ENCODE measurements around the gene RANGRF. TPM values are rescaled to one million over a fixed set of nuclear protein-coding genes. Genes with fewer than 3 reads are reported as not detected.

Gene RANGRF
- total and polyA plus RNA-seq, 9 of the 15 experiments (the other 6 are each of a cell fraction or from before 2014, with no cell fraction given) = 7.6 to 60.0 (median 16.0) TPM

DNA sequence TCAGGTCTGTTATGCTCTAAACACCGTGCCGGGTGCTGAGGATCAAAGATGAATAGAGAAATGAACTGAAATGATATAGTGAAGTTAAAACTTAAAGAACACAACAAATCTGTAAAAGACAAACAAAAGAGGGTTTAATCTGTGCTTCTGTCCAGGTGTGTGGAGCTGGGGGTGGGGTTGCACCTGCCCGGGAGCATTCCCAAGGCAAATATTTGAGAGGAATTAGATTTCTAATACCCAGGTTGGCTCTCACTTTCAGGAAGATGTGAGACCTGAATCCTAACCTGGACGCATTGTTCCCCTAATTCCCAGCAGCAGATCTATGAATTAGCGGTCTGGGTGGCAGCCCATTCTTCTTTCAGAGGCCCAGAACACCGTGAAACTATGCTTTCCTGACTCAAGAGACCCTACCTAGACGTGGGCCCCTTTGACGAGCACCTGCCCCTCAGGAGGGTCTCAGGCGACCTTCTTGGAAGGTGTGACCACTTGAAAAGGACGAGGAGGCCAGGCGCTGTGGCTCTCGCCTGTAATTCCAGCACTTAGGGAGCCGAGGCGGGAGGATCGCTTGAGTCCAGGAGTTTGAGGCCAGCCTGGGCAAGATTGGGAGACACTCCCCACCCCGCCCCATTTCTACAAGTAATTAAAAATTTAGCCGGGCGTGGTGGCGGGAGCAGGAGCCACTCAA lies 677 bp upstream of the RANGRF start:
- POLR2A ChIA-PET = interaction anchor here (0.8 kb wide), 1 partner anchor 164 kb away, joined by 3 read pairs; the partner anchor contains the start of gene HES7
- CTCF ChIA-PET (ENCODE audit: low intra/inter-chr PET ratio) = no interaction called here

DNA sequence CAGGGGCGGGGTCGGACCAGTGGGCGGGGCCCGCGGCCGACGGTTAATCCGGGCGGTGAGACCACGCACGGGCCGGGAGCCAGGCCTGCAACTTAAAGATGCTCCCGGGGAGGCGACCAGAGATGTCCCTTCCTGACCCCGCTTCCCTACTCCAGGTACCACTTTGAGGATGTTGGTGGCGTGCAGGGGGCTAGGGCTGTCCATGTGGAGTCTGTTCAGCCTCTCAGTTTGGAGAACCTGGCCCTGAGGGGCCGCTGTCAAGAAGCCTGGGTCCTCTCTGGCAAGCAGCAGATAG lies 580 bp downstream of the RANGRF start:
- ATAC-seq (no peak), DNase-seq (ENCODE audit: extremely low read depth in 1 of 4, low spot score in 3 of 4) (peak in 1 of 4 experiments; percentile 70), FAIRE-seq (no peak)
- TF ChIP-seq TCF3 (CRISPR knock-in tag; IDR thresholded peaks at IDR 0.05) (no peak), CBX5 (IDR thresholded peaks at IDR 0.05; ENCODE audit: borderline replicate concordance, low read depth) (no peak), TEAD2 (tag; IDR thresholded peaks at IDR 0.05) (no peak), NR2C2 (CRISPR knock-in tag; IDR thresholded peaks at IDR 0.05) (no peak), NR2C2 (tag; IDR thresholded peaks at IDR 0.05) (no peak), TBL1XR1 (IDR thresholded peaks at IDR 0.05; ENCODE audit: low read length in 2 of 2) (no peak), GABPB1 (CRISPR knock-in tag; IDR thresholded peaks at IDR 0.05) (0 out of 2 replicates have a peak, but pooled peaks have one; percentile 32), NFYB (IDR thresholded peaks at IDR 0.05; ENCODE audit: extremely low read depth, insufficient read length) (no peak)
- TF ChIP-seq, protein P1, sequence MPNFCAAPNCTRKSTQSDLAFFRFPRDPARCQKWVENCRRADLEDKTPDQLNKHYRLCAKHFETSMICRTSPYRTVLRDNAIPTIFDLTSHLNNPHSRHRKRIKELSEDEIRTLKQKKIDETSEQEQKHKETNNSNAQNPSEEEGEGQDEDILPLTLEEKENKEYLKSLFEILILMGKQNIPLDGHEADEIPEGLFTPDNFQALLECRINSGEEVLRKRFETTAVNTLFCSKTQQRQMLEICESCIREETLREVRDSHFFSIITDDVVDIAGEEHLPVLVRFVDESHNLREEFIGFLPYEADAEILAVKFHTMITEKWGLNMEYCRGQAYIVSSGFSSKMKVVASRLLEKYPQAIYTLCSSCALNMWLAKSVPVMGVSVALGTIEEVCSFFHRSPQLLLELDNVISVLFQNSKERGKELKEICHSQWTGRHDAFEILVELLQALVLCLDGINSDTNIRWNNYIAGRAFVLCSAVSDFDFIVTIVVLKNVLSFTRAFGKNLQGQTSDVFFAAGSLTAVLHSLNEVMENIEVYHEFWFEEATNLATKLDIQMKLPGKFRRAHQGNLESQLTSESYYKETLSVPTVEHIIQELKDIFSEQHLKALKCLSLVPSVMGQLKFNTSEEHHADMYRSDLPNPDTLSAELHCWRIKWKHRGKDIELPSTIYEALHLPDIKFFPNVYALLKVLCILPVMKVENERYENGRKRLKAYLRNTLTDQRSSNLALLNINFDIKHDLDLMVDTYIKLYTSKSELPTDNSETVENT (CRISPR knock-in tag; IDR thresholded peaks at IDR 0.05) = no peak
- Histone ChIP-seq H3K9me3 (replicated peaks; ENCODE audit: control insufficient read depth, insufficient read depth, low read depth, low read length) (no peaks in the 10 kb centered on the region), H3K9ac (ENCODE audit: insufficient read depth in 1 of 2, low read depth in 2 of 2, low read length in 2 of 2) (peak overlapping the region in 1 of 2 experiments; percentile 91; a peak in 2 of 4 replicates), H4K20me1 (replicated peaks; ENCODE audit: control insufficient read depth, insufficient read depth, low read length) (no peaks in the 10 kb centered on the region), H3K79me2 (ENCODE audit: control insufficient read depth, insufficient read depth, low read length) (no peaks in the 10 kb centered on the region), H3K9me1 (ENCODE audit: control insufficient read depth, insufficient read depth, low read length) (no peaks in the 10 kb centered on the region), H3K27me3 (ENCODE audit: control insufficient read depth in 2 of 2, insufficient read depth in 2 of 2, low read length in 2 of 2) (no peaks in the 10 kb centered on the region), H3K36me3 (ENCODE audit: control insufficient read depth, insufficient read depth, low read length) (0 out of 3 replicates have a peak, but pooled peaks cover 2% of the 10 kb centered on the region), H3K4me3 (peak overlapping the region; percentile 44), H2AFZ (ENCODE audit: low read depth, low read length) (0 out of 2 replicates have a peak overlapping the region, but pooled peaks have one; percentile 74), H3K27ac (ENCODE audit: extremely low read depth, low read depth, low read length) (no peak overlapping the region; the same call in 2 of the 3 replicates), H3K4me2 (ENCODE audit: insufficient read depth, low read length) (peak overlapping the region; percentile 74), H3K4me1 (replicated peaks in 1 of 2; ENCODE audit: control insufficient read depth in 2 of 2, insufficient read depth in 2 of 2, low read length in 2 of 2) (peaks cover 3 to 39% of the 10 kb centered on the region in 2 experiments; a peak in 3 of 5 replicates)
- intact Hi-C loops (cut with micrococcal nuclease) = no loop called here
- in situ Hi-C loops (cut with MboI) = no loop called here
- no TSS peak for BruUV-seq (replicated peaks)
- CTCF ChIA-PET (ENCODE audit: low intra/inter-chr PET ratio) = no interaction called here
- POLR2A ChIA-PET = interaction anchor here (0.6 to 1.0 kb wide), 4 partner anchors 10 to 116 kb away, joined by 3 to 4 read pairs (median 3); no protein-coding TSS in a partner anchor
- 39% methylated on average over 3 of the region's 17 CpGs for WGBS (ENCODE audit: insufficient coverage, low coverage, missing lambda C conversion rate)

More for the DNA sequence above, 677 bp upstream of the RANGRF start:
- Histone ChIP-seq H3K9ac (ENCODE audit: insufficient read depth in 1 of 2, low read depth in 2 of 2, low read length in 2 of 2) (peak overlapping the region; percentile 58 to 91), H3K27me3 (ENCODE audit: control insufficient read depth in 2 of 2, insufficient read depth in 2 of 2, low read length in 2 of 2) (no peaks in the 10 kb centered on the region), H3K79me2 (ENCODE audit: control insufficient read depth, insufficient read depth, low read length) (no peaks in the 10 kb centered on the region), H3K4me2 (ENCODE audit: insufficient read depth, low read length) (peak overlapping the region; percentile 74), H3K9me1 (ENCODE audit: control insufficient read depth, insufficient read depth, low read length) (no peaks in the 10 kb centered on the region), H2AFZ (ENCODE audit: low read depth, low read length) (peak overlapping the region; percentile 74), H4K20me1 (replicated peaks; ENCODE audit: control insufficient read depth, insufficient read depth, low read length) (no peaks in the 10 kb centered on the region), H3K27ac (ENCODE audit: extremely low read depth, low read depth, low read length) (peak overlapping the region; percentile 54; the same call in 2 of the 3 replicates), H3K4me1 (replicated peaks in 1 of 2; ENCODE audit: control insufficient read depth in 2 of 2, insufficient read depth in 2 of 2, low read length in 2 of 2) (peaks cover 3 to 30% of the 10 kb centered on the region in 2 experiments; a peak in 3 of 5 replicates), H3K4me3 (peak overlapping the region; percentile 44), H3K9me3 (replicated peaks; ENCODE audit: control insufficient read depth, insufficient read depth, low read depth, low read length) (no peaks in the 10 kb centered on the region), H3K36me3 (ENCODE audit: control insufficient read depth, insufficient read depth, low read length) (0 out of 3 replicates have a peak, but pooled peaks cover 2% of the 10 kb centered on the region)
- DNase-seq (ENCODE audit: extremely low read depth in 1 of 4, low spot score in 3 of 4) (no peak), FAIRE-seq (no peak), ATAC-seq (no peak)
- in situ Hi-C loops (cut with MboI) = no loop called here
- TSS peak; percentile 44 for BruUV-seq (replicated peaks)
- intact Hi-C loops (cut with micrococcal nuclease) = no loop called here
- TF ChIP-seq ATF7 (IDR thresholded peaks at IDR 0.05) = no peak
- TF ChIP-seq, protein P2, sequence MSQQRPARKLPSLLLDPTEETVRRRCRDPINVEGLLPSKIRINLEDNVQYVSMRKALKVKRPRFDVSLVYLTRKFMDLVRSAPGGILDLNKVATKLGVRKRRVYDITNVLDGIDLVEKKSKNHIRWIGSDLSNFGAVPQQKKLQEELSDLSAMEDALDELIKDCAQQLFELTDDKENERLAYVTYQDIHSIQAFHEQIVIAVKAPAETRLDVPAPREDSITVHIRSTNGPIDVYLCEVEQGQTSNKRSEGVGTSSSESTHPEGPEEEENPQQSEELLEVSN (IDR thresholded peaks at IDR 0.05; ENCODE audit: borderline replicate concordance in 1 of 2, extremely low read depth in 1 of 2, insufficient read depth in 1 of 2, insufficient read length in 1 of 2, low read depth in 1 of 2, low read length in 1 of 2, poor library complexity in 1 of 2, severe bottlenecking in 1 of 2) = peak in 1 of 2 experiments; percentile 32
- WGBS (ENCODE audit: insufficient coverage, low coverage, missing lambda C conversion rate) = 43% methylated on average over 17 of the region's 19 CpGs

Data from K562 (cell line).